Measurements from ENCODE around the gene DDX49. TPM values are rescaled to one million over a fixed set of nuclear protein-coding genes. Genes with fewer than 3 reads are reported as not detected.

DDX49 gene
- polyA plus RNA-seq, 1 of the 3 experiments (the other 2 are of a cell fraction): 86.8 TPM

GRCh38 chr19:18876865-18877264 lies 42.6 kb upstream of the DDX49 start:
- Histone ChIP-seq H3K9me2 (no peaks in the 10 kb centered on the region), H3K4me3 (ENCODE audit: low read depth in 2 of 2, low read length in 1 of 2) (no peak overlapping the region), H3K27me3 (ENCODE audit: insufficient read depth) (no peaks in the 10 kb centered on the region), H3K79me2 (ENCODE audit: insufficient read depth) (no peaks in the 10 kb centered on the region), H3K9ac (no peak overlapping the region), H3K9me3 (no peaks in the 10 kb centered on the region; the same call in 1 of the 2 replicates), H3F3A (replicated peaks; ENCODE audit: insufficient read depth) (peaks cover 4% of the 10 kb centered on the region), H3K4me2 (no peak overlapping the region), H3K4me1 (ENCODE audit: control insufficient read depth in 1 of 2, insufficient read depth in 2 of 2, low read depth in 1 of 2, low read length in 1 of 2) (no peaks in the 10 kb centered on the region), H3K27ac (ENCODE audit: low read depth in 2 of 2, low read length in 1 of 2) (no peak overlapping the region), H2AFZ (ENCODE audit: low read depth) (no peak overlapping the region), H4K20me1 (ENCODE audit: insufficient read depth) (no peaks in the 10 kb centered on the region), H3K36me3 (replicated peaks in 1 of 2; ENCODE audit: control insufficient read depth in 1 of 2, insufficient read depth in 2 of 2, low read length in 1 of 2) (peaks cover under 1 to 3% of the 10 kb centered on the region in 2 experiments)
- WGBS (ENCODE audit: low lambda C conversion rate): 95% methylated on average over 6 of the region's 7 CpGs
- POLR2A ChIA-PET: no interaction called here
- CTCF ChIA-PET: interaction anchor here (1.2 to 4.4 kb wide), 4 partner anchors 10 to 110 kb away, joined by 3 to 38 read pairs (median 10); partner anchors contain the start of gene CERS1
- no peak for DNase-seq
- TF ChIP-seq RXRA (IDR thresholded peaks at IDR 0.05; ENCODE audit: borderline replicate concordance, low read depth): no peak
- no peak for TF ChIP-seq ZBTB33 (IDR thresholded peaks at IDR 0.05; ENCODE audit: borderline replicate concordance, low read depth)
- no peak for TF ChIP-seq GABPA (IDR thresholded peaks at IDR 0.05; ENCODE audit: low read depth)
- no peak for TF ChIP-seq USF1 (IDR thresholded peaks at IDR 0.05; ENCODE audit: borderline replicate concordance, low read depth)
- TF ChIP-seq EZH2phosphoT487 (IDR thresholded peaks at IDR 0.05; ENCODE audit: borderline replicate concordance, low read depth): no peak
- TF ChIP-seq NFIC (IDR thresholded peaks at IDR 0.05; ENCODE audit: borderline replicate concordance): no peak
- no peak for TF ChIP-seq TEAD4 (IDR thresholded peaks at IDR 0.05; ENCODE audit: borderline replicate concordance, insufficient read depth)
- TF ChIP-seq CHD2 (IDR thresholded peaks at IDR 0.05; ENCODE audit: low read length, partially characterized antibody): no peak
- no peak for TF ChIP-seq FOXM1 (IDR thresholded peaks at IDR 0.05; ENCODE audit: low read depth)
- TF ChIP-seq NRF1 (IDR thresholded peaks at IDR 0.05; ENCODE audit: low read depth, low read length): no peak
- no peak for TF ChIP-seq RCOR1 (IDR thresholded peaks at IDR 0.05; ENCODE audit: low read length)
- TF ChIP-seq MEF2A (IDR thresholded peaks at IDR 0.05; ENCODE audit: borderline replicate concordance, low read depth): no peak
- TF ChIP-seq REST (IDR thresholded peaks at IDR 0.05; ENCODE audit: low read depth, low read length): no peak
- TF ChIP-seq SIN3A (IDR thresholded peaks at IDR 0.05; ENCODE audit: borderline replicate concordance, low read depth, low read length): no peak
